Naive B cell (primary cell): ENCODE results near the gene SLC25A17. TPM values are rescaled to one million over a fixed set of nuclear protein-coding genes. Genes with fewer than 3 reads are reported as not detected.
"Not testable (repeated sequence)": the region's sequence is repeated elsewhere in the genome, so short reads cannot be mapped to it uniquely, and the experiment has no call there.

Experiments
- ATAC-seq, 2 donors: fragments of 150-1000 bp; cut with Tn5 transposase; 2 replicates each; pipeline ENCODE4 v1.10.0; 2021; ENCODE audit warnings: low read depth in 2 of 2, mild to moderate bottlenecking in 2 of 2, moderate library complexity in 2 of 2
- DNase-seq: peaks from one replicate; pipeline ENCODE4 v3.0.0; 2022
- H3K27ac Mint-ChIP-seq, 6 donors: one replicate each; pipeline ENCODE4 v1.8.0; 2020 to 2022; ENCODE audit warnings: mild to moderate bottlenecking in 6 of 6, mixed read lengths in 6 of 6, moderate library complexity in 5 of 6, inconsistent platforms in 2 of 6
- H3K27me3 Mint-ChIP-seq, 3 donors: one replicate each; pipeline ENCODE4 v1.8.0; 2021 to 2022; ENCODE audit warnings: mixed read lengths in 3 of 3, mild to moderate bottlenecking in 1 of 3
- H3K36me3 Mint-ChIP-seq, 2 donors: one replicate each; pipeline ENCODE4 v1.8.0; 2020 to 2022; ENCODE audit warnings: mixed read lengths in 2 of 2, inconsistent platforms in 1 of 2, mild to moderate bottlenecking in 1 of 2
- H3K4me1 Mint-ChIP-seq, 3 donors: one replicate each; pipeline ENCODE4 v1.8.0; 2020 to 2022; ENCODE audit warnings: mixed read lengths in 3 of 3, inconsistent platforms in 1 of 3, mild to moderate bottlenecking in 1 of 3, moderate library complexity in 1 of 3
- H3K4me3 Mint-ChIP-seq, 8 donors: one replicate each; pipeline ENCODE4 v1.8.0; 2020 to 2022; ENCODE audit warnings: mild to moderate bottlenecking in 8 of 8, mixed read lengths in 8 of 8, moderate library complexity in 8 of 8, inconsistent platforms in 2 of 8
- H3K9me3 Mint-ChIP-seq, 7 donors: one replicate each; pipeline ENCODE4 v1.8.0; 2020 to 2022; ENCODE audit warnings: mixed read lengths in 7 of 7, mild to moderate bottlenecking in 5 of 7, inconsistent platforms in 2 of 7, moderate library complexity in 1 of 7
- polyA plus RNA-seq, 6 donors: library from polyadenylated mRNA; unstranded; fragments of 300-500 nt; fragmentation: Illumina TruSeq; gene quantifications; one replicate each; pipeline ENCODE4 v1.2.3, GENCODE V29; 2021; ENCODE audit warnings: low read depth in 6 of 6

The SLC25A17 gene
- polyA plus RNA-seq, 6 donors from 2014 or later = 15.8 to 41.7 (median 25.4) TPM

DNA sequence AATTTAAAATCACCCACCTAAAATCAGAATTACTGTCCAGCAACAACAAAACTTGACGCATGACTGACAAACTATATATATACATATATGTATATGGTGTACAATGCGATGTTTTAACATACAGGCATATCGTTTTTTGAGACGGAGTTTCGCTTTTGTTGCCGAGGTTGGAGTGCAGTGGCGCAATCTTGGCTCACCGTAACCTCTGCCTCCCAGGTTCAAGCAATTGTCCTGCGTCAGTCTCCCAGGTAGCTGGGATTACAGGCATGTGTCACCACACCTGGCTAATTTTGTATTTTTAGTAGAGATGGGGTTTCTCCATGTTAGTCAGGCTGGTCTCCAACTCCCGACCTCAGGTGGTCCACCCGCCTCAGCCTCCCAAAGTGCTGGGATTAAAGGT, 26.7 kb upstream of the SLC25A17 start:
- not testable (repeated sequence) for DNase-seq, H3K4me3 Mint-ChIP-seq, H3K9me3 Mint-ChIP-seq, H3K4me1 Mint-ChIP-seq, H3K27ac Mint-ChIP-seq, H3K27me3 Mint-ChIP-seq, ATAC-seq
- H3K36me3 Mint-ChIP-seq = peaks cover 9 to 11% of the 10 kb centered on the region in 2 donors

DNA sequence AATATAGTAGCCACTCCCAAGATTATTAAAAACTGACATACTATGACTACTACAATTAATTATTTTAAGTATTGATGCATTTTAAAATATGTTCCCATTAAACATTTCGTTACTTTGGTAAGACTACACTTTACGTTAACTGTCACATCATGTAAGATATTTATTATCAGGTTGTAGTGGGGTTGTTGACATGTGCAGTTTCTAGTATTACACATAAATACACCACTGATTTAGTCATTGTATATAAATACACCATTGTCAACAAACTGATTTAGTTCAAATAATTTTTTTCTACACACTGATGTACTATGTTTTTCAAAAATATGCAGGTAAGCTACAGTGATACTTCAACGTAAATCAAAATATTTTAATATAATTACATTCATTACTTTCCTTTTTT, 25.8 kb upstream of the SLC25A17 start:
- Mint-ChIP-seq H3K4me1 (peaks cover 0 to 6% (median 3%) of the 10 kb centered on the region in 3 donors), H3K27me3 (no peaks in the 10 kb centered on the region), H3K9me3 (no peaks in the 10 kb centered on the region), H3K4me3 (no peak overlapping the region), H3K27ac (no peak overlapping the region), H3K36me3 (peaks cover 11 to 17% of the 10 kb centered on the region in 2 donors)
- DNase-seq (no peak), ATAC-seq (no peak)

DNA sequence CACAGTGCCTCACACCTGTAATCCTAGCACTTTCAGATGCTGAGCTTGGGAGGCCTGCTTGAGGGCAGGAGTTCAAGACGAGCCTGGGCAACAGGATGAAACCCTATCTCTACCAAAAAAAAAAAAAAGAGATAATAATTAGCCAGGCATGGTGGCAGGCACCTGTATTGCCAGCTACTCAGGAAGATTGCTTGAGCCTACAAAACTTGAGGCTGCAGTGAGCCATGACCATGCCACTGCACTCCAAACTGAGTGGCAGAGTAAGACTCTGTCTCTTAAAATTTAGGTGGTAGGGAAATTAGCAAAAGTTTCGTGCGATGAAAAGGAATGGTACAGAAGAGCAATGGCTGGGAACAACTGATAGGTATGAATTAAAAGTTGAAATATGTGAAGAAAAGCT, 19.3 kb upstream of the SLC25A17 start:
- no peak for ATAC-seq
- no peaks in the 10 kb centered on the region for H3K27me3 Mint-ChIP-seq
- no peak for DNase-seq
- peak overlapping the region in 1 of 6 donors; percentile 22 for H3K27ac Mint-ChIP-seq
- H3K4me1 Mint-ChIP-seq = peaks cover 0 to 6% (median 2%) of the 10 kb centered on the region in 3 donors
- peaks cover 16 to 22% of the 10 kb centered on the region in 2 donors for H3K36me3 Mint-ChIP-seq
- H3K9me3 Mint-ChIP-seq = no peaks in the 10 kb centered on the region
- no peak overlapping the region for H3K4me3 Mint-ChIP-seq

DNA sequence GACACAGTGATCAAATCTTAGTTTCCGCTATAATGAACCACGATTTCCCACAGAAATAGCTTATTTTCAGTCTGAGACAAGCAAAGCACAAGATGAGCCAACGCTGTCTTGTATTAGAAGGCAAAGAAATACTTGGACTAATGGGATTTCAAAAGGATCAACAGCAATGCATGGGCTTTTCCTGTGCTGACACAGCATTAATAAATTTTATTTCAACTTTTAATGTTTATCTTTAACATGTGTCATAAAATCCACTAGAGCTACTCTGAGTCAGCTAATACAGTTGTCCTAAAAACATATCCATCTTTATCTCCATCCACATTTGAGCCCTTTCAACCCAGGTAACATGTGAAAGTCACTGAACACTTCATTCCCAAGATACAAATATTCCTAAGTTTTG, 15.5 kb upstream of the SLC25A17 start:
- ATAC-seq (no peak), DNase-seq (no peak)
- Mint-ChIP-seq H3K4me3 (no peak overlapping the region), H3K27ac (peak overlapping the region in 2 of 6 donors; percentile 22 to 30), H3K36me3 (peaks cover 10 to 12% of the 10 kb centered on the region in 2 donors), H3K4me1 (peaks cover 0 to 2% (median 0%) of the 10 kb centered on the region in 3 donors), H3K9me3 (no peaks in the 10 kb centered on the region), H3K27me3 (no peaks in the 10 kb centered on the region)

DNA sequence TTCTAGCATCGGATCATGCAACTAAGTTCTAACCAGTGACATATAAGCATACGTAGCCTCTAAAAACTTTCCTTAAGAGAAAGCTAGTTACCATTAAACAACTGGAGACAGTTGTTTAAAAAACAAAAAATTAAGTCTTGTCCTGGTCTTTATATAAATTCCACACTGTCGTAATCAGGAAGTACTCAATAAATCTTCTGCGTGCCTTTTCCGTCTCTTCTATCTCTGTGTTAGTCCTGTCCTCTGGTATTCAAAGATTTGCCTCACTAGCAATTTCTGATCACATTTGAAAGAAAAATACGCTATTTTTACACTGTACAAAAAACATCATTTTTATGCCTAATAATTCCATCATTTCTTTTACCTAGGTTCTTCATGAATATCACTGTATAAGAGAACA, 10.0 kb upstream of the SLC25A17 start:
- ATAC-seq (no peak), DNase-seq (no peak)
- no peaks in the 10 kb centered on the region for H3K4me1 Mint-ChIP-seq
- H3K4me3 Mint-ChIP-seq = no peak overlapping the region
- H3K9me3 Mint-ChIP-seq = no peaks in the 10 kb centered on the region
- no peaks in the 10 kb centered on the region for H3K27me3 Mint-ChIP-seq
- peaks cover 13 to 14% of the 10 kb centered on the region in 2 donors for H3K36me3 Mint-ChIP-seq
- H3K27ac Mint-ChIP-seq = peak overlapping the region in 2 of 6 donors; percentile 15 to 39

DNA sequence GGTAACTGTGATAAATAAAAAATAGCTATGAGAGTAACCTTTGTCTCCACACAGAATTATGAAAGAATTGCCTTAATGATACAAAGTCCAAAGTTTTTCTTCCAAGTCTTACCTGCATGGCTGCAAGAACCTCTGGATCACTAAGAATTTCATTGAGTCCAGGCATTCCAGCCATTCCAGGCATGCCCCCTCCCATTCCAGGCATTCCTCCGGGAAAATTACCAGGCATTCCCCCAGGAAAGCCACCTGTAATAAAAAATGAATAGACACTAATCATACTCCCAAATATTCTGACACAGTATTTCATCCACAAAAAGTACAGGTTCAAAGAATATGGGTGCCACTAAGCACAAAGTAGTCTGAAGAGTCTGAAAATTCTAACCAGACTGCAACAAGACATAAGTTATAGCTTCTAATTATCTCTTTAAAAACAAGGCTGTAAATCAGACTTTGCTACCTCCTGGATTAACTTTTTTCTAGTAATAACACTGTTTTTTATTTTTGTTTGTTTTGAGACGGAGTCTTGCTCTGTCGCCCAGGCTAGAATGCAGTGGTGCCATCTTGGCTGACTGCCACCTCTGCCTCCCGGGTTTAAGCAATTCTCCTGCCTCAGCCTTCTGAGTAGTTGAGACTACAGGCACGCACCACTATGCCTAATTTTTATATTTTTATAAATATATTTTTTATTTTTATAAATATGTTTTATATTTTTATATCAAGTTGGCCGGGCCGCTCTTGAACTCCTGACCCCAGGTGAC, 8.0 kb upstream of the SLC25A17 start:
- H3K27me3 Mint-ChIP-seq = no peaks in the 10 kb centered on the region
- no peak for ATAC-seq
- peak overlapping the region in 1 of 6 donors; percentile 42 for H3K27ac Mint-ChIP-seq
- H3K4me3 Mint-ChIP-seq = peak overlapping the region in 1 of 8 donors; percentile 10
- H3K4me1 Mint-ChIP-seq = no peaks in the 10 kb centered on the region
- H3K9me3 Mint-ChIP-seq = no peaks in the 10 kb centered on the region
- H3K36me3 Mint-ChIP-seq = peaks cover 9 to 14% of the 10 kb centered on the region in 2 donors
- no peak for DNase-seq

DNA sequence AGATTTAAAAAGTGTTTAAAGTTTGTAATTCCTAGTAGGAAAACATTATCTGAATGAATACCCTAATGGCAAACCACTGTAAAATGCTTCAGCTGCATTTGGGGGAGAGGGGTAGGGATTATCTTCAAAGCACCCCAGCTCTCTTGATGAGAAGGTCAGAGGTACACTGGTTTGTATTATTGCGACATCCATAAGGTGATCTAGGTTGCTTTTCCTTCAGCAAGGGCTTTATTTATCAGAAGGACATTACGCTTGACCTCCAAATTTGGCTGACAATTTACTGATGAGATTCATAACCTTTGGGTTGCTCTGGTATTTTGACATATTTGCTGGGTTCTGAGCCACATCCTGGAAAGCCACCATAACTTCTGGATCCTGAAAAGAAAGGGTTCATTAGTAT, 7.1 kb upstream of the SLC25A17 start:
- Mint-ChIP-seq H3K36me3 (peaks cover 9 to 14% of the 10 kb centered on the region in 2 donors), H3K27ac (peak overlapping the region in 1 of 6 donors; percentile 15)
- not testable (repeated sequence) for ATAC-seq, H3K4me1 Mint-ChIP-seq, DNase-seq, H3K27me3 Mint-ChIP-seq, H3K4me3 Mint-ChIP-seq, H3K9me3 Mint-ChIP-seq

DNA sequence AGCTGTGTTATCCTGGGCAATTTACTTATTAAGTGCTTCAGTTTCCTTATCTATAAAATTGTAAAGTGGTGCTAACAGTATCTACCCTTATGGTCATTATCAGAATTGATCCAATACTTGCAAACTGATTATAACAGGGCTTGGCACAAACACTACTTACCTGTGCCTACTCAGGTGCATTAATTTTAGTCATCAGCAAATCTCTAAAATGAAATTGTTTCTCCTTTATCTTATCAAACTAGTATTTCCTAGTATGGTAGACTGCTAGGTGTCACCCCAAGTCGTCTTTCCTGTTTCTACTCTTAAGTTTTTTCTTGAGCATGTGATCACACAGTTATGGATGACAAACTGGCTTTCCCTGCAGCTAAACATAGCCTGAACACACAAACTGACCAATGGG, 4.3 kb upstream of the SLC25A17 start:
- Mint-ChIP-seq H3K9me3 (no peaks in the 10 kb centered on the region), H3K27ac (no peak overlapping the region), H3K36me3 (peaks cover 0 to 9% of the 10 kb centered on the region in 2 donors), H3K4me1 (peaks cover 5 to 14% (median 11%) of the 10 kb centered on the region in 3 donors), H3K27me3 (no peaks in the 10 kb centered on the region), H3K4me3 (no peak overlapping the region)
- DNase-seq (no peak), ATAC-seq (no peak)

DNA sequence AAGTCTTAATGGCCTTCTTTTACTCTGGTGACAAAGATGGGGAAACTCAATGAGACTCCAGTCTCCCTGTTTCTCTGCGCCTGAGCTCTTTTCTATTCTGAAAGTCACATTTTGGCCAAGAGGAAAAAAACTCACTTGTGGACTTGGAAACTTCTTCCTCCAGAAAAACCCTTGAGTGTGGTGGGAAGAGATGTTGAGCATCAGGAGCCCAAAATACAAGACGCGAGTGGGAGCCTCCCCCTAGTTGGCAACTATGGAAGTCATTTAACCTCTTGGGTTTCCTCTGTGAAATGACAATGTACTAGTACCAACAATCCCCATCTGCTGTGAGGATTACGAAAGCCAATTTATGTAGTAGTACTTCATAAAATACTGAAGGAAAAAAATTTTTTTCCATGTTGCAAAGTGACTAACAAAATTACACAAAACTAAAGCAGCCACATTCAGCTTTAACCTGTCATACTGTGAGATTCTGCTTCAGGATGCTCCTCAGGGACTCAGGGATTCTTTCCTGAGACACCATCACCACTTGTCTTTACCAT, 524 bp upstream of the SLC25A17 start:
- Mint-ChIP-seq H3K4me3 (peak overlapping the region; percentile 81 to 98 (median 96)), H3K36me3 (no peaks in the 10 kb centered on the region), H3K27ac (peak overlapping the region in 4 of 6 donors; percentile 40 to 89 (median 64)), H3K4me1 (peaks cover 21 to 33% (median 31%) of the 10 kb centered on the region in 3 donors), H3K27me3 (no peaks in the 10 kb centered on the region), H3K9me3 (no peaks in the 10 kb centered on the region)
- no peak for DNase-seq
- ATAC-seq = no peak

DNA sequence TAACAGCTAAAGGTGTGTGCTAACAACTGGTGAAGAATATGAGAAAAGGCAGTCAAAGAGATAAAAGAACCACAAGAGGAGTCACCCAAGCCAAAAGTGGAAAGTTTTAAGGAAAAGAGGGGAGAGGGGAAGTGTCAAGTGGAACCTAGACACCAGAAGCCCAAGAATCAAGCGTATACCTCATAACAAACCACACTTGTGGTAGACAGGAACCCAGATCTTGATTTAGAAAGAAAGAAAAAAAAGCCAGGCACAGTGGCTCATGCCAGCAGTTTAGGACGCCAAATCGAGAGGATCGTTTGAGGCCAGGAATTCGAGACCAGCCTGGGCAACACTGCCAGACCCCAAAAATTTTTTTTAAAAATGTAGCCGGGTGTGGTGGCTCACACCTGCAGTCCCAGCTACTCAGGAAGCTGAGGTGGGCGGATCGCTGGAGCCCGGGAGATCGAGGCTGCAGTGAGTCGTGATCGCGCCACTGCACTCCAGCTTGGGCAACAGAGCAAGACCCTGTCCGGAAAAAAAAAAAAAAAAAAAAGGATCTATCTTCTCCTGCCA, 877 bp downstream of the SLC25A17 start:
- Mint-ChIP-seq H3K9me3 (no peaks in the 10 kb centered on the region), H3K4me1 (peaks cover 26 to 41% (median 33%) of the 10 kb centered on the region in 3 donors), H3K36me3 (no peaks in the 10 kb centered on the region), H3K27ac (peak overlapping the region; percentile 40 to 95 (median 94)), H3K4me3 (peak overlapping the region; percentile 81 to 98 (median 96)), H3K27me3 (no peaks in the 10 kb centered on the region)
- no peak for ATAC-seq
- no peak for DNase-seq

DNA sequence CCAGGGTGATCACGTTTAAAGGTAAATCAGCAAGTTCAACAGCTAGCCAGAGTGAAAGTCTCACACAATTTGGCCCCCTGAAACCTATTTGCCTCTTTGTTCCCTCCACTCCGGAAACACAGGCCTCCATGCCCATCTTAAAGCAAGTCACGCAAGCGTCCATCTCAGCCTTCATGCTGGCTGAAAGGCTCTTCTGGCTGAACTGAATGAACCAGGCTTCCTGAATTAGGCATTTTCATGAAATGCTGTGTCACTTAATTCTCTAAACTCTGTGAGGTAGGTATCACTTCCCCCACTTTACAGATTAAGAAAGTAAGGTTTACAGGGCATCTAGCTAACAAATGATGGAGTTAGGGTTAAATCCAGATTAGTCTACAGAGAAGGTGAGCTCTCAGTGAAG, 1.4 kb downstream of the SLC25A17 start:
- Mint-ChIP-seq H3K27me3 (no peaks in the 10 kb centered on the region), H3K4me3 (peak overlapping the region; percentile 81 to 98 (median 96)), H3K9me3 (no peaks in the 10 kb centered on the region), H3K36me3 (no peaks in the 10 kb centered on the region), H3K27ac (peak overlapping the region in 5 of 6 donors; percentile 16 to 94 (median 40)), H3K4me1 (peaks cover 26 to 45% (median 33%) of the 10 kb centered on the region in 3 donors)
- ATAC-seq = no peak
- no peak for DNase-seq

DNA sequence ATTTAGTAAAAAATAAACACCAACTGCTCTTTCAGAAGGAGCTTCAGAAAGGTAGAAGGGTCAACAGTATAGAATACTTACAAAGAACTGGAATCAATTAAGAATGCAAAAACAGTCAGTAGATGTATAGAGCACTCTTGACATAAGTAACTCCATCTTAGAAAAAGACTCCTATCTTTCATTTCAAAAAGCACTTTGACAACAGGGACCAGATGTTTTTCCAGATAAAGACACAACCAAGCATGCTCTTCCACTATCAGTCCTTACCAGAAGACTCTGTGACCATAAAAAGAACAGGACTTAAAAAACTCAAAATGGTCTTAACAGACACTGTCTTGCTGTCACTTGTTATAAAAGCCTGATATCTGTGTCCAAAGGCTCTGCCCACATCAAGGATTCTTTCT, 5.2 kb downstream of the SLC25A17 start:
- H3K27me3 Mint-ChIP-seq = no peaks in the 10 kb centered on the region
- H3K9me3 Mint-ChIP-seq = no peaks in the 10 kb centered on the region
- ATAC-seq = no peak
- DNase-seq = no peak
- no peaks in the 10 kb centered on the region for H3K36me3 Mint-ChIP-seq
- peak overlapping the region in 2 of 6 donors; percentile 30 to 49 for H3K27ac Mint-ChIP-seq
- H3K4me1 Mint-ChIP-seq = peaks cover 29 to 55% (median 37%) of the 10 kb centered on the region in 3 donors
- no peak overlapping the region for H3K4me3 Mint-ChIP-seq

DNA sequence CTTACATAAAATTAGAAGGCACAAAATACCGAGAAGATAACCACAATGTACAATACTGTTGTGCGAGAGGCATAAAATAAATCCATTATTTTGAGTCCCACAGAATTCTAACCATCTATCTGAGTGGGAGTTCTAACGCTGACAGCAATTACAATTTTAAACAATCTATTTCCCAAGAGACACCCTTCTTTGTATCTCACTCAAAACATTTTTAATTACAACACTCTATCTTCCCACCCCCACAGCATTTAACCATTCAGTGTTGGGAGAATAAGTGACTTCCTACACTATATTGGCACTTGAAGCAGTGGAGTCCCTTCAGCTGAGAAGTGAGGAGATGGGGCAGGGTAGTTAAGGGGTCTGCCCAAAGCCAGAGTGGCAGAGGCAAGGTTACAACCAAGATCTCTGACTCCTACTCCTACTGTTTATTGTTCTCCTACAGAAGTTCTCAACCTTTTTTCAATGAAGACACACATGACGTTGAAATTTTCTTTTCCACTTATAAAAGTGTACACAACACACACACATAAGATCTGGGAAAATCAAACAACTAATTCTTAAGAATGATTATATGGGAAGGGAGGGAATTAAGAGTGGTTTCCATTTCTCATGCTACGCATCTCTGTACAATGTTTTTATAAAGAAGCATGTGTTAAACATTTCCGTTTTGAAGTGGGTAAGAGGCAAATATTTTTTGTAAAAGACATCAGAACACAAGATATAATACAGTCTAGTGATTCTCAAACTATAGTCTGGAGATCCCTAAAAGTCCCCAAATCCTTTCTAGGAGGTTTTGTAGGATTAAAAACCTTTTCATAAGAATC, 10.9 kb downstream of the SLC25A17 start:
- no peak for ATAC-seq

More for the DNA sequence above, 10.9 kb downstream of the SLC25A17 start:
- peaks cover 2 to 7% of the 10 kb centered on the region in 2 donors for H3K36me3 Mint-ChIP-seq
- DNase-seq = no peak
- peaks cover 11 to 41% (median 16%) of the 10 kb centered on the region in 3 donors for H3K4me1 Mint-ChIP-seq
- H3K27ac Mint-ChIP-seq = peak overlapping the region in 1 of 6 donors; percentile 51
- H3K9me3 Mint-ChIP-seq = no peaks in the 10 kb centered on the region
- no peaks in the 10 kb centered on the region for H3K27me3 Mint-ChIP-seq
- H3K4me3 Mint-ChIP-seq = no peak overlapping the region
